Measurements from ENCODE around the gene STK24. TPM values are rescaled to one million over a fixed set of nuclear protein-coding genes. Genes with fewer than 3 reads are reported as not detected.
A peak's percentile ranks its signal among the peaks of the same experiment; 100 is the strongest.
"Not testable (repeated sequence)": the region's sequence is repeated elsewhere in the genome, so short reads cannot be mapped to it uniquely, and the experiment has no call there.

The STK24 gene
- total and polyA plus RNA-seq, 7 donors, result 27.2 to 58.1 (median 34.3) TPM

GRCh38 chr13:98415326-98416070 is 161.4 kb downstream of the STK24 start:
- Histone ChIP-seq H3K27me3 (ENCODE audit: insufficient read depth in 3 of 3, low read length in 2 of 3) (no peaks in the 10 kb centered on the region), H3K4me3 (no peak overlapping the region), H3K4me1 (no peaks in the 10 kb centered on the region), H3K36me3 (ENCODE audit: insufficient read depth in 1 of 2, low read depth in 1 of 2) (peaks cover 0 to 11% of the 10 kb centered on the region in 2 donors), H3K27ac (no peak overlapping the region), H3K9me3 (no peaks in the 10 kb centered on the region)
- intact Hi-C loops (cut with DNase I), result no loop called here
- DNase-seq (no peak), ATAC-seq (no peak)
- TF ChIP-seq, protein P1, sequence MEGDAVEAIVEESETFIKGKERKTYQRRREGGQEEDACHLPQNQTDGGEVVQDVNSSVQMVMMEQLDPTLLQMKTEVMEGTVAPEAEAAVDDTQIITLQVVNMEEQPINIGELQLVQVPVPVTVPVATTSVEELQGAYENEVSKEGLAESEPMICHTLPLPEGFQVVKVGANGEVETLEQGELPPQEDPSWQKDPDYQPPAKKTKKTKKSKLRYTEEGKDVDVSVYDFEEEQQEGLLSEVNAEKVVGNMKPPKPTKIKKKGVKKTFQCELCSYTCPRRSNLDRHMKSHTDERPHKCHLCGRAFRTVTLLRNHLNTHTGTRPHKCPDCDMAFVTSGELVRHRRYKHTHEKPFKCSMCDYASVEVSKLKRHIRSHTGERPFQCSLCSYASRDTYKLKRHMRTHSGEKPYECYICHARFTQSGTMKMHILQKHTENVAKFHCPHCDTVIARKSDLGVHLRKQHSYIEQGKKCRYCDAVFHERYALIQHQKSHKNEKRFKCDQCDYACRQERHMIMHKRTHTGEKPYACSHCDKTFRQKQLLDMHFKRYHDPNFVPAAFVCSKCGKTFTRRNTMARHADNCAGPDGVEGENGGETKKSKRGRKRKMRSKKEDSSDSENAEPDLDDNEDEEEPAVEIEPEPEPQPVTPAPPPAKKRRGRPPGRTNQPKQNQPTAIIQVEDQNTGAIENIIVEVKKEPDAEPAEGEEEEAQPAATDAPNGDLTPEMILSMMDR (IDR thresholded peaks at IDR 0.05), result no peak
- 95 to 98% (median 98%) methylated on average over 18 of the region's 18 CpGs for WGBS, 3 donors

GRCh38 chr13:98413796-98414195 is 163.1 kb downstream of the STK24 start:
- ATAC-seq (no peak), DNase-seq (no peak)
- intact Hi-C loops (cut with DNase I), result no loop called here
- H3K27me3 ChIP-seq (ENCODE audit: insufficient read depth in 3 of 3, low read length in 2 of 3), result no peaks in the 10 kb centered on the region
- TF ChIP-seq, protein P1 (IDR thresholded peaks at IDR 0.05), result no peak
- H3K27ac ChIP-seq, result no peak overlapping the region
- no peaks in the 10 kb centered on the region for H3K4me1 ChIP-seq
- no peak overlapping the region for H3K4me3 ChIP-seq
- WGBS, 3 donors, result 84 to 95% (median 93%) methylated on average over 7 of the region's 7 CpGs
- peaks cover 0 to 11% of the 10 kb centered on the region in 2 donors for H3K36me3 ChIP-seq (ENCODE audit: insufficient read depth in 1 of 2, low read depth in 1 of 2)
- H3K9me3 ChIP-seq, result no peaks in the 10 kb centered on the region

GRCh38 chr13:98413278-98413677 is 163.6 kb downstream of the STK24 start:
- H3K4me3 ChIP-seq; H3K9me3 ChIP-seq; ATAC-seq; H3K4me1 ChIP-seq; H3K27ac ChIP-seq; intact Hi-C loops (cut with DNase I); DNase-seq; H3K27me3 ChIP-seq (ENCODE audit: insufficient read depth in 3 of 3, low read length in 2 of 3): not testable (repeated sequence)
- peaks cover 0 to 11% of the 10 kb centered on the region in 2 donors for H3K36me3 ChIP-seq (ENCODE audit: insufficient read depth in 1 of 2, low read depth in 1 of 2)
- 97 to 100% (median 98%) methylated on average over 3 of the region's 3 CpGs for WGBS, 3 donors

- Histone ChIP-seq H3K27ac (no peak overlapping the region), H3K4me1 (no peaks in the 10 kb centered on the region), H3K4me3 (no peak overlapping the region), H3K9me3 (no peaks in the 10 kb centered on the region), H3K36me3 (ENCODE audit: insufficient read depth in 1 of 2, low read depth in 1 of 2) (peaks cover 0 to 11% of the 10 kb centered on the region in 2 donors), H3K27me3 (ENCODE audit: insufficient read depth in 3 of 3, low read length in 2 of 3) (no peaks in the 10 kb centered on the region)
- 73 to 78% (median 76%) methylated on average over 16 of the region's 16 CpGs for WGBS, 3 donors
- peak in 1 of 2 donors; percentile 29 for DNase-seq
- TF ChIP-seq, protein P1 (IDR thresholded peaks at IDR 0.05), result no peak
- intact Hi-C loops (cut with DNase I), result no loop called here
- ATAC-seq, result no peak
These were observed 165.2 kb downstream of the STK24 start for GRCh38 chr13:98411617-98412265.

- no peaks in the 10 kb centered on the region for H3K9me3 ChIP-seq
These were observed 165.9 kb downstream of the STK24 start for GRCh38 chr13:98411013-98411412.

More at GRCh38 chr13:98411013-98411412, 165.9 kb downstream of the STK24 start:
- WGBS, 3 donors, result 68 to 91% (median 91%) methylated on average over 5 of the region's 5 CpGs
- TF ChIP-seq, protein P1 (IDR thresholded peaks at IDR 0.05), result no peak
- no peak overlapping the region for H3K27ac ChIP-seq
- H3K27me3 ChIP-seq (ENCODE audit: insufficient read depth in 3 of 3, low read length in 2 of 3), result no peaks in the 10 kb centered on the region
- DNase-seq (no peak), ATAC-seq (no peak)
- H3K36me3 ChIP-seq (ENCODE audit: insufficient read depth in 1 of 2, low read depth in 1 of 2), result peaks cover 0 to 11% of the 10 kb centered on the region in 2 donors
- intact Hi-C loops (cut with DNase I), result no loop called here
- H3K4me3 ChIP-seq, result no peak overlapping the region
- no peaks in the 10 kb centered on the region for H3K4me1 ChIP-seq
